ENCODE data around the gene TJAP1. TPM values are rescaled to one million over a fixed set of nuclear protein-coding genes. Genes with fewer than 3 reads are reported as not detected.
A peak's percentile ranks its signal among the peaks of the same experiment; 100 is the strongest.

Gene TJAP1
- total and polyA plus RNA-seq, 2 of the 8 experiments (the other 6 are each of a cell fraction or from before 2014, with no cell fraction given): 30.7 to 40.4 TPM

- Histone ChIP-seq H3K9me3 (ENCODE audit: insufficient read depth in 2 of 2, low read depth in 1 of 2, low read length in 1 of 2) (peaks cover 0 to 4% of the 10 kb centered on the region in 2 experiments; a peak in 1 of 4 replicates), H4K5ac (ENCODE audit: insufficient read length, low read depth, low read length) (no peak overlapping the region), H2BK12ac (ENCODE audit: low read depth, low read length) (no peak overlapping the region), H2AK5ac (ENCODE audit: low read depth, low read length) (no peak overlapping the region), H2BK5ac (ENCODE audit: low read depth, low read length) (no peak overlapping the region), H3K36me3 (ENCODE audit: control insufficient read depth in 2 of 4, insufficient read depth in 4 of 4, low read length in 3 of 4) (peaks cover 0 to 7% (median 0%) of the 10 kb centered on the region in 4 experiments; a peak in 3 of 8 replicates), H3K27ac (ENCODE audit: low read depth, low read length) (no peak overlapping the region), H3K23ac (ENCODE audit: insufficient read length) (no peak overlapping the region), H3K79me1 (ENCODE audit: low read depth, low read length) (no peaks in the 10 kb centered on the region; the same call in 1 of the 2 replicates), H3K4me3 (ENCODE audit: extremely low read depth in 1 of 4, insufficient read depth in 2 of 4, low read depth in 3 of 4, low read length in 4 of 4) (peak overlapping the region in 3 of 4 experiments; percentile 81 to 85 (median 84); a peak in 4 of 8 replicates), H3K79me2 (ENCODE audit: control insufficient read depth in 1 of 2, insufficient read depth in 2 of 2, low read length in 2 of 2) (peaks cover 0 to 9% of the 10 kb centered on the region in 2 experiments; a peak in 1 of 4 replicates), H3K18ac (ENCODE audit: extremely low read depth, low read length) (no peak overlapping the region), H4K8ac (ENCODE audit: extremely low read depth, insufficient read depth, low read length) (no peak overlapping the region), H2AFZ (ENCODE audit: low read length) (no peak overlapping the region), H2BK15ac (ENCODE audit: low read length) (no peak overlapping the region), H4K20me1 (replicated peaks in 1 of 2; ENCODE audit: control insufficient read depth in 1 of 2, insufficient read depth in 2 of 2, low read length in 2 of 2) (no peaks in the 10 kb centered on the region), H3K4me2 (ENCODE audit: insufficient read depth in 1 of 2, low read depth in 2 of 2, low read length in 2 of 2) (peak overlapping the region; percentile 58 to 87), H3K4ac (replicated peaks; ENCODE audit: insufficient read length, low read depth, low read length) (no peak overlapping the region), H2BK20ac (ENCODE audit: low read length) (no peak overlapping the region), H3K23me2 (ENCODE audit: low read depth, low read length) (peaks cover 7% of the 10 kb centered on the region), H3K14ac (ENCODE audit: insufficient read length) (no peak overlapping the region), H3K4me1 (replicated peaks in 1 of 4; ENCODE audit: control insufficient read depth in 3 of 4, insufficient read depth in 4 of 4, low read length in 3 of 4) (peaks cover 0 to 6% (median 2%) of the 10 kb centered on the region in 4 experiments; a peak in 2 of 7 replicates), H2BK120ac (replicated peaks; ENCODE audit: low read depth, low read length) (no peak overlapping the region), H3K9ac (replicated peaks in 1 of 4; ENCODE audit: extremely low read depth in 1 of 4, low read depth in 3 of 4, low read length in 3 of 4) (peak overlapping the region in 1 of 4 experiments; percentile 58; a peak in 1 of 7 replicates), H3K27me3 (replicated peaks in 1 of 4; ENCODE audit: control insufficient read depth in 3 of 4, extremely low read depth in 1 of 4, insufficient read depth in 3 of 4, low read length in 3 of 4) (no peaks in the 10 kb centered on the region), H3K56ac (replicated peaks; ENCODE audit: insufficient read length, low read depth, low read length) (no peak overlapping the region), H4K91ac (replicated peaks; ENCODE audit: insufficient read length, low read length) (peak overlapping the region; percentile 12)
- CTCF ChIA-PET (ENCODE audit: partially characterized antibody): interaction anchor here (0.7 kb wide), 1 partner anchor 25 kb away, joined by 3 read pairs; no protein-coding TSS in a partner anchor
- POLR2A ChIA-PET (ENCODE audit: partially characterized antibody): interaction anchor here (0.6 kb wide), 1 partner anchor 61 kb away, joined by 3 read pairs; no protein-coding TSS in a partner anchor
- TF ChIP-seq RBBP5 (IDR thresholded peaks at IDR 0.05; ENCODE audit: borderline replicate concordance, low read depth, low read length) (no peak), JUN (IDR thresholded peaks at IDR 0.05; ENCODE audit: low read depth, low read length) (no peak), NRF1 (IDR thresholded peaks at IDR 0.05; ENCODE audit: low read depth, low read length) (no peak), KDM5A (IDR thresholded peaks at IDR 0.05; ENCODE audit: low read length) (no peak), JUND (IDR thresholded peaks at IDR 0.05; ENCODE audit: low read length) (no peak), CHD1 (IDR thresholded peaks at IDR 0.05; ENCODE audit: low read depth, low read length) (no peak), TBP (IDR thresholded peaks at IDR 0.05; ENCODE audit: low read depth, low read length) (no peak), FOSL1 (IDR thresholded peaks at IDR 0.05; ENCODE audit: insufficient read depth, low read depth, low read length) (no peak), SIX5 (IDR thresholded peaks at IDR 0.05; ENCODE audit: low read depth, low read length) (no peak), CTBP2 (IDR thresholded peaks at IDR 0.05; ENCODE audit: borderline replicate concordance, insufficient read depth, insufficient read length, low read length) (no peak), NANOG (IDR thresholded peaks at IDR 0.05; ENCODE audit: insufficient read depth, low read depth, low read length, poor library complexity, severe bottlenecking) (no peak)
- no peak for FAIRE-seq
- no peak for DNase-seq (ENCODE audit: low read depth in 1 of 2, low spot score in 2 of 2)
- 82% methylated on average over 3 of the region's 3 CpGs; no CpG with 5 or more reads in 1 of the 2 experiments for WGBS, 2 experiments (ENCODE audit: extremely low coverage in 1 of 2, insufficient coverage in 1 of 2, insufficient read length in 1 of 2, insufficient replicate concordance in 2 of 2, low coverage in 1 of 2, low lambda C conversion rate in 2 of 2, missing lambda C conversion rate in 1 of 2)
These were observed 48.5 kb upstream of the TJAP1 start for GRCh38 chr6:43428874-43429273.

All from H1 (cell line).